Heart left ventricle (tissue), 13 donors: Measurements from ENCODE around the gene GALNT14.

ENCODE experiments used
- POLR2A ChIP-seq, 2 donors: fragments of 450-650 bp; IDR thresholded peaks; one replicate each; pipeline ENCODE4 v1.6.1; 2017; ENCODE audit warnings: antibody characterized with exemption in 2 of 2, mild to moderate bottlenecking in 2 of 2, moderate library complexity in 2 of 2
- TF ChIP-seq, protein P1 (sequence below), 12 donors: fragments of 200-600 bp; sonication (generic) in 4 of 12; IDR thresholded peaks; one replicate each; pipeline versions ENCODE4 v1.5.0 to v1.8.0; 2018 to 2022; ENCODE audit warnings: antibody characterized with exemption in 12 of 12, mild to moderate bottlenecking in 5 of 12
- donor health status: ischemic (EF 13 %, LVEDD 7.1; RV severe dilation, severe dysfunction).
- donor health status: DM: no; HTN: yes; CAD: no.
- donor health status: DM: no; HTN: no; CAD: no.
- donor health status: ischemic (EF 25% LVEDD 6.9; RV normal size, moderate dysfunction).
- donor health status: ischemic (EF 25% LVEDD 5.7; RV mildly dilated, moderate dysfunction).
- donor health status: ischemic (EF 35%, LVEDD 5.7; RV mildly dilated, moderate dysfunction).
- donor health status: nonischemic (EF 11% LVEDD 7.7; RV severe dilation, severe dysfunction).
- donor health status: DM: yes; HTN: yes; CAD: no.
- donor health status: PGD.
- donor health status: ischemic (EF 29% LVEDD 5.4; RV normal size, mild dysfunction).
- donor health status: nonischemic (EF 23%, LVEDD 6.1; RV moderate dilation, normal function).

- TF ChIP-seq, protein P1, sequence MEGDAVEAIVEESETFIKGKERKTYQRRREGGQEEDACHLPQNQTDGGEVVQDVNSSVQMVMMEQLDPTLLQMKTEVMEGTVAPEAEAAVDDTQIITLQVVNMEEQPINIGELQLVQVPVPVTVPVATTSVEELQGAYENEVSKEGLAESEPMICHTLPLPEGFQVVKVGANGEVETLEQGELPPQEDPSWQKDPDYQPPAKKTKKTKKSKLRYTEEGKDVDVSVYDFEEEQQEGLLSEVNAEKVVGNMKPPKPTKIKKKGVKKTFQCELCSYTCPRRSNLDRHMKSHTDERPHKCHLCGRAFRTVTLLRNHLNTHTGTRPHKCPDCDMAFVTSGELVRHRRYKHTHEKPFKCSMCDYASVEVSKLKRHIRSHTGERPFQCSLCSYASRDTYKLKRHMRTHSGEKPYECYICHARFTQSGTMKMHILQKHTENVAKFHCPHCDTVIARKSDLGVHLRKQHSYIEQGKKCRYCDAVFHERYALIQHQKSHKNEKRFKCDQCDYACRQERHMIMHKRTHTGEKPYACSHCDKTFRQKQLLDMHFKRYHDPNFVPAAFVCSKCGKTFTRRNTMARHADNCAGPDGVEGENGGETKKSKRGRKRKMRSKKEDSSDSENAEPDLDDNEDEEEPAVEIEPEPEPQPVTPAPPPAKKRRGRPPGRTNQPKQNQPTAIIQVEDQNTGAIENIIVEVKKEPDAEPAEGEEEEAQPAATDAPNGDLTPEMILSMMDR (IDR thresholded peaks at IDR 0.05), result no peak
- TF ChIP-seq POLR2A (IDR thresholded peaks at IDR 0.05), result no peak
Measured at GRCh38 chr2:31000970-31001369, 137.3 kb downstream of the GALNT14 start.
